Activated gamma-delta T cell treated with Interleukin-2 at 50 U/mL for 16 hours (primary cell): ENCODE measurements around the gene IDH3G.
A peak's percentile ranks its signal among the peaks of the same experiment; 100 is the strongest.
"Not testable (repeated sequence)": the region's sequence is repeated elsewhere in the genome, so short reads cannot be mapped to it uniquely, and the experiment has no call there.

ENCODE experiments used
- DNase-seq: peaks from one replicate; pipeline ENCODE4 v3.0.0-alpha.2; 2020

IDH3G gene

DNA sequence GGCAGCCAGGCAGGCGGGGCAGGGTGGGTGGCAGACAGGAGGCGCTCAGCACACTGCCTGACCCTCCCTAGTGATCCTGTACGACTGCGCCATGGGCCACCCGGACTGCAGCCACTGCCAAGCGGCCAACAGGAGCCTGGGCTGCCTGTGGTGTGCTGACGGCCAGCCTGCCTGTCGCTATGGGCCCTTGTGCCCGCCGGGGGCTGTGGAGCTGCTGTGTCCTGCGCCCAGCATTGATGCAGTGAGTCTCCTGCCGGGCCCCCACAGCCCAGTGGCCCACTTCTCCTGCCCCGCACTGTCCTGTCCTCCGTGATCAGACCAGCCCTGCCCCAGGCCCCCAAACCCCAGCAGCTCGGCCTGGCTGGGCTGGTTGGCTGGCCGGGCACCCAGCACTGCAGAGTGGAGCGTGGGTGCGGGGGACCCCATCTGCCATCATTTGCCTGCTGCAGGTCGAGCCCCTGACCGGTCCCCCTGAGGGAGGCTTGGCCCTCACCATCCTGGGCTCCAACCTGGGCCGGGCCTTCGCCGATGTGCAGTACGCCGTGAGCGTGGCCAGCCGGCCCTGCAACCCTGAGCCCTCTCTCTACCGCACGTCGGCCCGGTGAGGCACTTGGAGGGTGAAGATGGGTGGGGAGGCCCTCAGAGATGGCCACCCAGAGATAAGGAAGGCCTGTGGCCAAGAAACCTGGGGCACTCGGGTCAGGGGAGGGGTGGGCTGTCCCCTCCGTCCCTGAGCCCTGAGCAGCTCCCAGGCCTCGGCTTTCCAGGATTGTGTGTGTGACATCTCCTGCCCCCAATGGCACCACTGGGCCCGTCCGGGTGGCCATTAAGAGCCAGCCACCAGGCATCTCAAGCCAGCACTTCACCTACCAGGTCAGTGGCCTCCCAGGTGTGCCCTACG, 22.5 kb downstream of the IDH3G start:
- DNase-seq, result no peak

DNA sequence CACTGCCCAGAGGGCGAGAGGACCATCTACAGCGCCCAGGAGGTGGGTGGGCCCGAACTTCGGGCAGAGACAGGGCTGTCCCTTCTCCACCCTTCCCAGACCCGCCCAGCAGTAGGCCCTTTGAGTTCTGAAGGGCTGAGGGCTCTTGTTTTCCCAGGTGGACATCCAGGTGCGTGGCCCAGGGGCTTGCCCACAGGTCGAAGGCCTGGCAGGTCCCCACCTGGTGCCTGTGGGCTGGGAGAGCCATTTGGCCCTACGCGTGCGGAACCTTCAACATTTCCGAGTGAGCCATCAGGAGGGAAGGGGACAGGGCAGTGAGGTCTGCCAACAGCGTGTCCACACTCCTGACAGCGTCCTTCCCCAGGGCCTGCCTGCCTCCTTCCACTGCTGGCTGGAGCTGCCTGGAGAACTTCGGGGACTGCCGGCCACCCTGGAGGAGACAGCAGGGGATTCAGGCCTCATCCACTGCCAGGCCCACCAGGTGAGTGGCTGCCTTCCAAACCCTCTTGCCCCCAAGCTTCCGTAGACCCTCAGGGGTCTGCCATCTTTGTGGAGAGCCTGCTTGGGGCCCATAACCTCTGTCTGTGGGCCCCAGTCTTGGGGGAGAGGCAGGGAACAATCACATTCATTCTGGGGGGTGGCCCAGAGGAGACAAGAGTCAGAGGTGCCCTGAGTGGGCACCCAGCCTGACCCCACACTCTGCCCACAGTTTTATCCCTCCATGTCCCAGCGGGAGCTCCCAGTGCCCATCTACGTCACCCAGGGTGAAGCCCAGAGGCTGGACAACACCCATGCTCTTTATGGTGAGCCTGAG, 23.4 kb downstream of the IDH3G start:
- peak; percentile 3 for DNase-seq

DNA sequence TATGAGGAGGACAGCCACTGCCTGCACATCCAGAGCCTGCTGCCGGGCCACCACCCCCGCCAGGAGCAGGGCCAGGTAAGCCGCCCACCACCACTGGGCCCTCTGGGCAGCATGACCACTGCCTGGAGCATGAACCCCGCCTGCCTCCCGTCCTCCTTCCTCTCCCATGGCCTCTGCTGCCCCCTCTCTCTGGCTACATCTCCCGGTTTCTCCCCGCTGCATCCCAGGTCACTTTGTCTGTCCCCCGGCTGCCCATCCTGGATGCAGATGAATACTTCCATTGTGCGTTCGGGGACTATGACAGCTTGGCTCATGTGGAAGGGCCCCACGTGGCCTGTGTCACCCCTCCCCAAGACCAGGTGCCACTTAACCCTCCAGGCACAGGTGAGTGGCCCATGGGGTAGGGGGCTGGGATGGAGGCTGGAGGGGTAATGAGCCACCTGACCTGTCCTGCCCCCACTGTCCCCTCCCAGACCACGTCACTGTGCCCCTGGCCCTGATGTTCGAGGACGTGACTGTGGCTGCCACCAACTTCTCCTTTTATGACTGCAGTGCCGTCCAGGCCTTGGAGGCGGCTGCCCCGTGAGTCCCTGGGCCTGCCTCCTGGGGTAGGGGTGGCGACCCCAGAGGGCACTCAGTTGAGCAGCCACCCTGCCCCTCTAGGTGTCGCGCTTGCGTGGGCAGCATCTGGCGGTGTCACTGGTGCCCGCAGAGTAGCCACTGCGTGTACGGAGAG, 24.1 kb downstream of the IDH3G start:
- no peak for DNase-seq

DNA sequence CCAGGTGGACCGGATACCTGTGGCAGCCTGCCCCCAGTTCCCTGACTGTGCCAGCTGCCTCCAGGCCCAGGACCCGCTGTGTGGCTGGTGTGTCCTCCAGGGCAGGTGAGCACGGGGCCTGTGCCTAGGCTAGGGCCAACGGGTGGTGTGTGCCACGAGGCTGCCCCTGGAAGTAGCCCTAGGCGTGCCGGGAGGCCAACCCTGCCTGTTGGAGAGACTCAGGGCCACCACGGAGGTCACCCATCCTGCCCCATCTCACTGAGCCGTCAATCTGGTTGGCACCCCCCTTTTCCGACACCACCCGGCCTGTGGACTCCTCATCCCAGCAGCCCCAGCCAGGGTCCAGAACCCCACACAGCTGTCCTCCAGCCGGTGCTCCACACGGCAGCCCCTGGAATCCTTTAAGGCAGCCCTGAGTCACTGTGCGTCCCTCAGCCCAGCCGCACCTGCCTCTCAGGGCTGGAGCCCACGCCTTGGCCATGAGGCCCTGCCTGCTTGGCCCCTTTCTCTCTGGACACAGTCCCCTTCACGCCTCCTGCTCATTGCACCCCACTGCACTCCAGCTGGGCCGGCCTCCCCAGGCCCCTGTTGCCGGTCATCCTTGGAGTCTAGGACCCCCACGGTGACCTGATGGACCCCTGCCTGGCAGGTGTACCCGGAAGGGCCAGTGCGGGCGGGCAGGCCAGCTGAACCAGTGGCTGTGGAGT, 24.9 kb downstream of the IDH3G start:
- DNase-seq, result no peak

DNA sequence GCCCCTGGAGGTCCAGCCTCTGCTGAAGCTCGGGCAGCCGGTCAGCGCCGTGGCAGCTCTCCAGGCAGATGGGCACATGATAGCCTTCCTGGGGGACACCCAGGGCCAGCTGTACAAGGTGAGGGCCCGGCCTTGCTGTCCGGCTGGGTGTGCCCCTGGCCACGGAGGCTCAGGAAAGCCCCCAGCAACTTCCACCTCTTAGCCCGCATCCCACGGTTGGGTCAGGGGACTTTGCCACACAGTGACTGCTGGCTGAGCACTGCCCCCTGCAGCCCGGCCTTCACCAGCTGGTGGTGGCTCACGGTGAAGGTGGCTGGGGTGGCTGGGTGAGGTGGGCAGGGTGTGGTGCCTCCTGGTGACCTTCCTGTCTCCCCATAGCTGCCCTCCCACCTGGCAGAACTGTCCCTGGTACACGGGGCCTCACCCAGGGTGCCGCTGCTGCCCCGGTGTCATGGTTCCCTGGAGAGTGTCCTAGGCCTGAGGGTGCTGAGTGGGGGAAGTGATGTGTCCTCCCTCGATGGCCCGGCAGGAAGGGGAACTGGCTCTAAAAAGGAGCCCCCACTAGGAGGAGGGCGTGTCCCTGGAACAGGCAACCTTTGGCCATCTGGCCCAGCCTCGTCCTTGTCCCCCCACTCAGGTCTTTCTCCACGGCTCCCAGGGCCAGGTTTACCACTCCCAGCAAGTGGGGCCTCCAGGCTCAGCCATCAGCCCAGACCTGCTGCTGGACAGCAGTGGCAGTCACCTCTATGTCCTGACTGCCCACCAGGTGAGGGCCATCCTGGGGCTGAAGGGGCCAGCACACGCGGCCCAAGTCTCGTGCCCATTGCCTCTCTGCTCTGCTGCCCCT, 25.6 kb downstream of the IDH3G start:
- DNase-seq, result no peak

DNA sequence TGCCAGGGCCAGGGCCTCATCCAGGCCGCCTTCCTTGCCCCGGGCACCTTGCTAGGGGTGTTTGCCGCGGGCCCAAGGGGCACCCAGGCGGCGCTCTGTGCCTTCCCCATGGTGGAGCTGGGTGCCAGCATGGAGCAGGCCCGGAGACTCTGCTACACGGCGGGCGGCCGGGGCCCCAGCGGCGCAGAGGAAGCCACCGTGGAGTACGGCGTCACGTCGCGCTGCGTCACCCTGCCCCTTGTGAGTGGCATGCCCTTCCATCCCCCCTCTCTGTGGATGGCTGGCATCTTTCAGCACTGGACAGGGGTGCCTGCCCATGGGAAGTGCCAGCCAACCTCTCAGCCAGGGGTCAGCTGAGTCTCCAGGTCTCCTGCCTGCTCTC, 26.5 kb downstream of the IDH3G start:
- DNase-seq, result no peak

DNA sequence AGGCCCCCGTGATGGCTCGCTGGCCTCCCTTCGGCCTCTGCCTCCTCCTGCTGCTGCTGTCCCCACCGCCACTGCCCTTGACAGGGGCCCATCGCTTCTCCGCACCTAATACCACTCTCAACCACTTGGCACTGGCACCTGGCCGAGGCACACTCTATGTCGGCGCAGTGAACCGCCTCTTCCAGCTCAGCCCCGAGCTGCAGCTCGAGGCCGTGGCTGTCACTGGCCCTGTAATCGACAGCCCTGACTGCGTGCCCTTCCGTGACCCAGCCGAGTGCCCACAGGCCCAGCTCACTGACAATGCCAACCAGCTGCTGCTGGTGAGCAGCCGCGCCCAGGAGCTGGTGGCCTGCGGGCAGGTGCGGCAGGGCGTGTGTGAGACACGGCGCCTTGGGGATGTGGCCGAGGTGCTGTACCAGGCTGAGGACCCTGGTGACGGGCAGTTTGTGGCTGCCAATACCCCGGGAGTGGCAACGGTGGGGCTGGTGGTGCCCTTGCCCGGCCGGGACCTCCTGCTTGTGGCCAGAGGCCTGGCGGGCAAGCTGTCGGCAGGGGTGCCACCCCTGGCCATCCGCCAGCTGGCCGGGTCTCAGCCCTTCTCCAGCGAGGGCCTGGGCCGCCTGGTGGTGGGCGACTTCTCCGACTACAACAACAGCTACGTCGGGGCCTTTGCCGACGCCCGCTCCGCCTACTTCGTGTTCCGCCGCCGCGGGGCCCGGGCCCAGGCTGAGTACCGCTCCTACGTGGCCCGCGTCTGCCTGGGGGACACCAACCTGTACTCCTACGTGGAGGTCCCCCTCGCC, 27.1 kb downstream of the IDH3G start:
- DNase-seq, result no peak

DNA sequence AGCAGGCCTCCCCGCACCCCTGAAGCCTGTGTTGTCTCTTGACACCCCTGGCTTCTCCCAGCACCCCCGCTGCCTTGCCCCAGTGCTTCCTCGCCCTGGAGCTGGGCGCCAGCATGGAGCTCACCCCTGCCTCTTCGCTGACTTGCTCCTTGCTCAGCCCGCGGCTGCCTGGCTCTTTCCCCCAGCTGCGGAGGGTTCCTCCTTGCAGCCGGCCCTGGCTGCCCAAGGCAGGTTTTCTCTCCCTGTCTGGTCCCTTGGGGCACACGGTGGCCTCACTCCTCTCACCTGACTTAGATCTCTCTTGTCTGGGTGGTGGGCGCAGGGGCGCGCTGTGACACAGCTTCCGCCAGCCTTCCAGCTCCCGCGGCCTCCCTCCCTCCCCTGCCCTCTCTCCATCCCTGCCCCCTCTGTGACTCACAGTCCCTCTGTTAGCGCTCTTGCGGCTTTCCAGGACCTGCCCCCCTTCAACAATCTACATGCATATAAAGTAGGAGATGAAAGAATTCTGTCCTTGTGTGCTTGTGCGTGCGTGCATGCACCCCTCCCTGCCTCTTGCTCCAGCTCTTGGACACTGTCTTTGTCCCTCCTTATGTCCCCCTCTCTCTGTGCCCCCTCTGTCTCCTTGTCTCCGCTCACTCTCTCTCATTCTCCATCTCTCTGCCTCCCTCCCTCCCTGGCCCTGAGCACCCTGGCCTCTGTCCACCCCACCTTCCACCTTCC, 27.9 kb downstream of the IDH3G start:
- DNase-seq, result no peak

DNA sequence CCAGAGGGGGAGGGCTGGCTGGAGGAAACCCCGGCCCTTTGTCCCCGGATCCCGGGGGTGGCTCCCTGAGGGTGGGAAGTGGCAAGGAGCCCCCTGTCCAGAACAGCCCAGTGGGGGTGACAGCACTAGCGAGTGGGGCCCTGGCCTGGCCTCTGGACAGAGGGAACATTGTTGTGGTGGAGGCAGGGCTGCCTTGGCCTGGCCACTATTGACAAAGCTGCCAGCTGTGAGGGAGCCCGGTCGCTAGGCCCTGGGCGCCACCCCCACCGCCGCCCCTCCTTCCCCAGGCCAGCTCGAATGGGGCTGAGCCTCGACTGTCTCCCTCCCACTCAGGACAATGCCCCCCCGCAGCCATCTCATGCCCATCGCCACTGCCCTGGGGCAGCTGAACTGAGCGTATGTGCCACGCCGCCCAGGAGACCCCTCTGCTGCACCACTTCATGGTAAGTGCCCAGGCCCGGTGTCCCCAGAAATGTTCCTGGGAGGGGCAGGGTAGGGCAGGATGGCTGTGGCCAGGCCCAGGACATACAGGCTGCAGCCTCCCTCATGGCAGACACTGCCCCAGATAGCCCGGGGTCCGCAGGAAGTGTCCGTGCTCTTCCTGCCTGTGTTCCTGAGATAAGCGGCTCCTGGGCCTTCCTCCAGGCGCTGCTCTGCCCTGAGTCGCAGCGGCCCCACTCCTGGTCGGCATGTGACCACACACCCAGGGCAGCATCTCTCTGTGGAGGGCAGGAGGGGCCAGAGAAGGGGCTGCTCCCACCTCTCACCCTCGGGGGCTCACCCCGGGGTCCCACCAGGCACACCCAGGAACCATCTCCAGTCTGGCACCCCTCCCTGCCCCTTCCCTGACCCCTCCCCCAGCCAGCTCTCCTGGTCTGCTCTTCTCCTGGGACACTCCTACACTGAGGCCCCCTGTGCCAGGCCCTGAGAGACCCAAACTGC, 28.8 kb downstream of the IDH3G start:
- DNase-seq, result no peak

DNA sequence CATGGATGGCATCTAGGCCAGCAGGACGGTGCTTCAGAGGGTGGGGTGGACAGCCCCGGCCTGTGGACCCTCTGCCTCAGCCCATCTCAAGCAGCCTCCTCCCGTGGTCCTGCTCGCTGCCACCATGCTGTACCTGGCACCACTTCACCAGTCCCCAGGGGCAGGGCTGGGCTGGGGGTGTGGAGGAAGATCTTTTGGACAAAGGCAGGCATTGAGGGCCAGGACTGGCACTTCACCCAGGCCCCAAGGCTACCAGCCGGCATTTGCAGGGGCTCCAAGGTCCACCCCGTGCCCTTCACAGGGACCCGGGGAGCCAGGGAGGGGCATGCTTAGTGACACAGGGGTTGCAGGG, 29.4 kb downstream of the IDH3G start:
- no peak for DNase-seq

DNA sequence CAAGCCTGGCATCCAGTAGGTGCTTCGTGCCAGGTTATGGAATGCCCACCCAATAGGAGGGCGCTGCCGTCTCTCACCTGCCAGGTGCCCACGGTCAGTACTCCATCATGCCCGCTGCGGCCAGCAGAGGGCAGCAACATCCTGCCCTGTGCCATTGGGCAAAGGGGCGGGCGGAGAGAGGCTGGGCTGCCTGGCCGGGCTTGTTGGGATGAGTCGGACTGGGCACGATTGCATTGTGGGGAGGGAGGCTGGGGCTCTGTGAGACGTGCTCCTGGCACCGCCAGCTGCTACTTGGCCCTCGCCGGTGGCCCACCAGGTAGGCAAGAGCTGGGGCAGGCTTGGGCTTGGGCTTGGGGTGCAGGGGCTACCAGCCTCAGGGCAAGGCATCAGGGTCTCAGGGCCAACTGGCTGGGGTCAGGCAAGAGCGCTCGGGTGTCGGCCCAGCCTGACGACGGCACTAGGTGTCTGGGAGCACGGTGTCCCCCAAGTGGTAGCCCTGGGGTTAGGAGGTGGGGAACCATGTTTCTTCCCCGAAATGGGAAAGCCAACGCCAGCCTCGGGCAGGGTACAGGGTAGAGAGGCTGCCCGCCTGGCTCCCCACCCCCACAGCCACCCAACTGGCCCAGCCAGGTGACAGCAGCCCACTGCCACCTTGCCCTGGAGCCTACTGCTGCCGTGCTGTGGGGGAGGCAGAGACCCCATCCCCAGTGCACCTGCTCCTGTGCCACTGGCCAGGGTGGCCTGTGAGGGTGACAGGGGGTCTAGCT, 30.0 kb downstream of the IDH3G start, which contains the start of gene PLXNB3:
PLXNB3 (plus strand) TSS at position 261 of the 767 bp plus-strand sequence. CDS start 1,287 bp downstream, outside the sequence.
- DNase-seq, result peak; percentile 78

DNA sequence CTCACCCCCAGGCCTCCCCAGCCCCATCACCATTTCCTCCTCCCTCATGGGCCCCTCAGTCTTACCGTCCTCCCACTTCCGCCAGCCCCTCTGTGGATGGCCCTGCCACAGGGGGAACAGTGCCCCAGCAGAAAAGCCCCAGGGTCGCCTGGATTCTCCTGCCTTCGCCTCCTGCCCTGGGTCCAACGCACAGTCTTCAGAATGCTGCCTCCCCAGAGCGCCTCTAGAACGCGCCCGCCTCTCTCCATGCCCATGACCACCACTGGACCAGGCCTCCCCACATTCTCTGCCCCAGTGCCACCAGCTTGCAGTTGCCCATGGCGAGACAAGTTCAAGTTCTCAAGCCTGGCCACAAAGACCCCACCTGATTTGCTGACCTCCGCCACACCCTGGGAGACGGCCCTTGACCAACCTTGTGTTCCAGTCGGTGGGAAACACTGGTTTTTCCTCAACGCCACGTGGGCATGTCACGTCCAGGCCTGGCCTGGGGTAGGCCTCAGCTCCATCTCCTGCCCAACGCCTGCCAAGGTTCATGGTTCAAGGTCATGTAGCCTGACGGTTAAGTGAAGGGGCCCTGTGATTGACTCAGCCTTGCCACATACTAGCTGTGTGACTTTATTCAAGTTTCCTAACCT, 30.8 kb downstream of the IDH3G start:
- no peak for DNase-seq

DNA sequence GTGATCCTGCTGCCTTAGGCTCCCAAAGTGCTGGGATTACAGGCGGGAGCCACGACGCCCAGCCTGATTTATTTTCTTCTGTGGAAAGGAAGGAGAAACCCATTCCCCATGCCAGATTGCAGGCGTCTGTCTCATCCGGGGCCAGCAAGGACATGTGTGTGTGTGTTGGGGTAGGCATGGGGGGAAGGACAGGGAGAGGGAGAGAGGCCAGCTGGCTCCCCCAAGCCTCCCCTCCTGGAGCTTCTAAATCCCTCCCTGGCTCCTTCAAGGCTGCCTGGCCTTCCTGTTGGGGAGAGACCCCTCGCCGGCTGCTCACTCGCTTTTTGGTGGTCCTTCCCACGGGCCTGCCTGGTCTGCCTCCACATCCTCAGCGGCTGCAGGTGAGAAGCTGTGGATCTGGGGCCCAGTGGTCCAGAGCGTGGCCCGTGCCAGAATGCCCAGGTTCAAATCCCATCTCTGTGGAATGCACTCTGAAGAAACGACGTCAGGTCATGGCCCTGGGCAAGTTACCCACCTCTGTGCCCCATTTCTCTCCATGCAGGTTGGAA, 31.5 kb downstream of the IDH3G start:
- no peak for DNase-seq

DNA sequence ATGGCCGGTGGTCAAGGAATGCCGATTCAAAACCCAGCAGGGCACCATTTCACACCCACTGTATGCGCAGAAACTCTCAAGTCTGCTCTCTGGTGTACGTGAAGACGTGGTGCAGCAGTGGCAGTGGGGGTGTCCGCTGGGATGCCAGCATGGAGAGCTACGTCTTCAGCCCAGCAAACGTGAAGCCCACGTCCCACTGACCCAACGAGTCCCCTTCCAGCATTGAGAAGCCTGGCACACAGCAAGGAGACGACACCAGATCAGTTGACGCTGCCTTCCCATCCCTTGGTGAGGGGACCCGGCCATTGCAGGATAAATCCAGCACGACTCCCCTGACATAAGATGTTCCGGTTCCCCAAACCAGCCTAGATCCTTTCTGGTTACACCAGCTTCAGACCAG, 32.3 kb downstream of the IDH3G start:
- DNase-seq, result no peak

DNA sequence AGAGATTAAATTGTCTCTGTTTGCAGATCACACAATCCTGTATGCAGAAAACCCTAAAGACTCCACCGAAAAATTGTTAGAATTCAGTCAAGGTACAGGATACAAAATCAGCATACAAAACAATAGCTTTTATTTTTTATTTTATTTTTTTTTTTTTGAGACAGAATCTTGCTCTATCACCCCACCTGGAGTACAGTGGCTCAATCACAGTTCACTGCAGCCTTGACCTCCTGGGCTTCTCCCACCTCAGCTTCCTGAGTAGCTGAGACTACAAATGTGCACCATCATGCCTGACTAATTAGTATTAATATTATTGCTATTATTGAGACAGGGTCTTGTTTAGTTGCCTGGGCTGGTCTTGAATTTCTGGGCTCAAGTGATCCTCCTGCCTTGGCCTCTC, 39.0 kb downstream of the IDH3G start:
- DNase-seq, result no peak

DNA sequence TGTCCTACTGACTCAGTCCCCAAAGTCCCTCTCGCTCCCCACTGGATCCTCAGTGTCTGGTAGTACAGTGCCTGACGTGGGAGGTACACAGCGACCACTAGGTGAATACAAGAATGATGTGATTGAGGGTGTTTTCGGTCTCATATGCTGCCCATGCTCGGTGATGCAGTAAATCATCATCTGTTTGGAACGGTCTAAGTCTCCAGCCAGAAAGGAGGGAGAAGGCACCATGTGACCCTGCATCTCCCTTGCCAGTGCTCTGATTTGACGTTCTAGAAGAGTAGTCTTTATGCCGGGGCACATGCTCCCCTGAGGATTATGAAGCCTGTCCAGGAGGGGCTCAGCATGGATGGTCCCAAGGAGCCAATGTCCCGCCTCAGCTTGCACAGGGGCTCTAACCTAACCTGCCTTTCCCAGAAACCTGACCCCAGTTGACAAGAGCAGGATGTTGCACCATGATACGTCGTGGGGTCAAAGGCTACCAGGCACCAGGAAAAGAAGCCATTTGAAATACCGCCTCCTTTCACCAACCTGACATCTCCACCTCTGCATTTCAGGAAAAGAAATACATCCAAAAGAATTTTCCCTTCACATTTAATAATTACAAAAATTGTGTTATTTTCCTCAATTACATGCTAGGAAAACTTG, 43.9 kb downstream of the IDH3G start:
- DNase-seq, result no peak

DNA sequence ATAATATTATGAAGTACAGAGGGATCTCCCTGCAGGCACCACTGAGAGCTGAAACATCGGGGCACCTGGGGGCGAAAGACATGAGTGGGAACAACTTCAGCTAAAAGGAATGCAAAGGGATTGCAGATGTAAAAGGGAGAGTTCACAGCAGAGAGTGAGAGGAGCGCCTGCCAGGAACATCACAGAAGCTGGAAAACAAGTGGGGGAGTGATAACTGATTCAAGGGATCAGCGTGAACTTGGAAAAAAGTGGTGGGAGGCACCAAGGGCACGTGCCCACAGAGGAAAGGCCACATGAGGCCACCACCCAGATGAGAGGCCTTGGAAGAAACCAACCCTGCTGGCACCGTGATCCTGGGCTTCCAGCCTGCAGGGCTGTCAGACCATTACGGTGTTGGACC, 45.2 kb downstream of the IDH3G start:
- DNase-seq, result not testable (repeated sequence)
